Fibroblast of lung (primary cell): ENCODE measurements around the gene STPG1. TPM values are rescaled to one million over a fixed set of nuclear protein-coding genes. Genes with fewer than 3 reads are reported as not detected.

ENCODE experiments used
- DNase-seq, 2 donors: peaks; one replicate each; pipeline versions ENCODE4 v3.0.0 to v3.0.0-alpha.2; 2010; ENCODE audit warnings: low read depth in 2 of 2
- H2AFZ ChIP-seq: 2 replicates; pipeline ENCODE4 v1.5.1; 2012; ENCODE audit warnings: low read length, control low read depth, inconsistent platforms
- H3K27ac ChIP-seq: 2 replicates; pipeline ENCODE4 v1.5.1; 2011; ENCODE audit warnings: low read length, control low read depth; ENCODE audit not compliant: insufficient read depth
- H3K27me3 ChIP-seq: 2 replicates; pipeline ENCODE4 v1.5.1; 2011; ENCODE audit warnings: mild to moderate bottlenecking, low read length; ENCODE audit not compliant: control insufficient read depth, insufficient read depth
- H3K36me3 ChIP-seq: 2 replicates; pipeline ENCODE4 v1.5.1; 2011; ENCODE audit warnings: low read length; ENCODE audit not compliant: control insufficient read depth, insufficient read depth
- H3K4me1 ChIP-seq: 2 replicates; pipeline ENCODE4 v1.5.1; 2011; ENCODE audit warnings: low read length; ENCODE audit not compliant: control insufficient read depth, insufficient read depth; ENCODE audit errors: extremely low read depth
- H3K4me2 ChIP-seq: 2 replicates; pipeline ENCODE4 v1.5.1; 2011; ENCODE audit warnings: low read length, control low read depth; ENCODE audit not compliant: insufficient read depth; ENCODE audit errors: extremely low read depth
- H3K4me3 ChIP-seq, 4 experiments: fragments of 200-600 bp in 1 of 4; sonication (generic) in 1 of 4; replicated peaks in 1 of 4; 2 replicates each; pipeline ENCODE4 v1.5.1; 2011 to 2016; ENCODE audit warnings: low read length in 4 of 4, low read depth in 3 of 4, mild to moderate bottlenecking in 3 of 4, control low read depth in 2 of 4, inconsistent platforms in 1 of 4, mixed read lengths in 1 of 4; ENCODE audit not compliant: insufficient read depth in 1 of 4; ENCODE audit errors: control extremely low read depth in 1 of 4
- H3K79me2 ChIP-seq: 2 replicates; pipeline ENCODE4 v1.5.1; 2012; ENCODE audit warnings: mild to moderate bottlenecking, low read length, inconsistent platforms; ENCODE audit not compliant: control insufficient read depth, insufficient read depth
- H3K9ac ChIP-seq: 2 replicates; pipeline ENCODE4 v1.5.1; 2011; ENCODE audit warnings: mild to moderate bottlenecking, low read length, control low read depth; ENCODE audit not compliant: insufficient read depth
- H3K9me3 ChIP-seq: 2 replicates; pipeline ENCODE4 v1.5.1; 2012; ENCODE audit warnings: low read depth, low read length; ENCODE audit not compliant: control insufficient read depth, insufficient read depth
- H4K20me1 ChIP-seq: 2 replicates; pipeline ENCODE4 v1.5.1; 2011; ENCODE audit warnings: low read length; ENCODE audit not compliant: control insufficient read depth, insufficient read depth; ENCODE audit errors: extremely low read depth
- CTCF ChIP-seq, 2 donors: IDR thresholded peaks in 1 of 2; conservative IDR thresholded peaks in 1 of 2; 1 replicate in 1 of 2; 2 replicates in 1 of 2; pipeline ENCODE4 v1.5.1; 2011 to 2012; ENCODE audit warnings: low read length in 2 of 2, control low read depth in 1 of 2, inconsistent platforms in 1 of 2, low read depth in 1 of 2, mild to moderate bottlenecking in 1 of 2
- EZH2 ChIP-seq: IDR thresholded peaks from 2 replicates; pipeline ENCODE4 v1.5.1; 2012; ENCODE audit warnings: low read length, control low read depth, mild to moderate bottlenecking; ENCODE audit errors: missing control alignments
- polyA plus RNA-seq, 2 donors: library from polyadenylated mRNA; depleted of rRNA in 1 of 2; stranded (reverse) in 1 of 2; unstranded in 1 of 2; fragments of >200 nt; gene quantifications; 2 replicates each; pipeline ENCODE4 v1.2.1, GENCODE V29; 2011 to 2012; ENCODE audit warnings: missing spikeins in 1 of 2
- total RNA-seq: library from RNA; depleted of rRNA; stranded (reverse); fragments of >200 nt; gene quantifications from 2 replicates; pipeline ENCODE4 v1.2.1, GENCODE V29; 2014

The STPG1 gene
- total and polyA plus RNA-seq, 2 donors (not counting 1 experiment from before 2014, with no cell fraction given), result 7.9 to 8.5 TPM

- no peak for DNase-seq
- no peak overlapping the region for H3K27ac ChIP-seq
- no peak for TF ChIP-seq CTCF (conservative IDR thresholded peaks at IDR 0.05 in 1 of 2, IDR thresholded peaks at IDR 0.05 in 1 of 2; ENCODE audit: low read depth in 1 of 2, low read length in 2 of 2)
- no peak for TF ChIP-seq EZH2
- no peaks in the 10 kb centered on the region for H4K20me1 ChIP-seq
- H3K9ac ChIP-seq, result no peak overlapping the region
- no peak overlapping the region for H3K4me2 ChIP-seq
- no peaks in the 10 kb centered on the region for H3K27me3 ChIP-seq
- peaks cover 9% of the 10 kb centered on the region for H3K4me1 ChIP-seq
- H3K36me3 ChIP-seq, result no peaks in the 10 kb centered on the region
- no peak overlapping the region for H2AFZ ChIP-seq
- H3K9me3 ChIP-seq, result no peaks in the 10 kb centered on the region
- no peak overlapping the region for H3K4me3 ChIP-seq
- H3K79me2 ChIP-seq, result no peaks in the 10 kb centered on the region
These were observed 43.8 kb downstream of the STPG1 start for GRCh38 chr1:24369801-24370200.

- peak in 1 of 2 donors; percentile 31 for DNase-seq
- H3K27ac ChIP-seq, result no peak overlapping the region
- TF ChIP-seq EZH2, result no peak
- no peak for TF ChIP-seq CTCF (conservative IDR thresholded peaks at IDR 0.05 in 1 of 2, IDR thresholded peaks at IDR 0.05 in 1 of 2; ENCODE audit: low read depth in 1 of 2, low read length in 2 of 2)
- no peaks in the 10 kb centered on the region for H3K9me3 ChIP-seq
- H3K4me3 ChIP-seq, result no peak overlapping the region
- H3K4me2 ChIP-seq, result no peak overlapping the region
- H3K79me2 ChIP-seq, result no peaks in the 10 kb centered on the region
- H2AFZ ChIP-seq, result no peak overlapping the region
- peaks cover 11% of the 10 kb centered on the region for H3K4me1 ChIP-seq
- H3K36me3 ChIP-seq, result no peaks in the 10 kb centered on the region
- no peaks in the 10 kb centered on the region for H3K27me3 ChIP-seq
- H3K9ac ChIP-seq, result no peak overlapping the region
- no peaks in the 10 kb centered on the region for H4K20me1 ChIP-seq
These were observed 44.4 kb downstream of the STPG1 start for GRCh38 chr1:24369199-24369598.

GRCh38 chr1:24366707-24367106 lies 46.9 kb downstream of the STPG1 start:
- Histone ChIP-seq H3K9ac (no peak overlapping the region), H3K27me3 (no peaks in the 10 kb centered on the region), H3K79me2 (no peaks in the 10 kb centered on the region), H3K4me3 (no peak overlapping the region), H3K9me3 (no peaks in the 10 kb centered on the region), H3K4me2 (no peak overlapping the region), H3K4me1 (peaks cover 16% of the 10 kb centered on the region), H2AFZ (no peak overlapping the region), H3K27ac (no peak overlapping the region), H4K20me1 (no peaks in the 10 kb centered on the region), H3K36me3 (no peaks in the 10 kb centered on the region)
- no peak for DNase-seq
- no peak for TF ChIP-seq EZH2
- no peak for TF ChIP-seq CTCF (conservative IDR thresholded peaks at IDR 0.05 in 1 of 2, IDR thresholded peaks at IDR 0.05 in 1 of 2; ENCODE audit: low read depth in 1 of 2, low read length in 2 of 2)
